GM23248 (cell line): ENCODE results near the gene TPCN1. TPM values are rescaled to one million over a fixed set of nuclear protein-coding genes. Genes with fewer than 3 reads are reported as not detected.

ENCODE experiments used
- DNase-seq: peaks from one replicate; pipeline ENCODE4 v3.0.0-alpha.2; 2015
- H2AFZ ChIP-seq: fragments of 200-600 bp; sonication (generic); 2 replicates; pipeline ENCODE4 v1.6.1; 2016; ENCODE audit warnings: antibody characterized with exemption
- H3F3A ChIP-seq: fragments of 200-600 bp; sonication (generic); 2 replicates; pipeline ENCODE4 v1.6.1; 2016; ENCODE audit warnings: mild to moderate bottlenecking, antibody characterized with exemption, mixed run types; ENCODE audit not compliant: insufficient read depth
- H3K27ac ChIP-seq: fragments of 200-600 bp; sonication (generic); 2 replicates; pipeline ENCODE4 v1.5.1; 2016; ENCODE audit warnings: mild to moderate bottlenecking
- H3K27me3 ChIP-seq: fragments of 200-600 bp; sonication (generic); replicated peaks from 2 replicates; pipeline ENCODE4 v1.6.1; 2016; ENCODE audit warnings: mild to moderate bottlenecking; ENCODE audit not compliant: insufficient read depth
- H3K36me3 ChIP-seq: fragments of 200-600 bp; sonication (generic); 2 replicates; pipeline ENCODE4 v1.6.1; 2016; ENCODE audit warnings: low read depth, mild to moderate bottlenecking
- H3K4me1 ChIP-seq: fragments of 200-600 bp; sonication (generic); 2 replicates; pipeline ENCODE4 v1.6.1; 2016; ENCODE audit warnings: mild to moderate bottlenecking; ENCODE audit not compliant: insufficient read depth
- H3K4me2 ChIP-seq: fragments of 200-600 bp; sonication (generic); one replicate; pipeline ENCODE4 v1.6.1; 2016; ENCODE audit warnings: mild to moderate bottlenecking; ENCODE audit not compliant: unreplicated experiment
- H3K4me3 ChIP-seq: fragments of 200-600 bp; sonication (generic); 2 replicates; pipeline ENCODE4 v1.5.1; 2016; ENCODE audit warnings: mild to moderate bottlenecking
- H3K79me2 ChIP-seq: fragments of 200-600 bp; sonication (generic); 2 replicates; pipeline ENCODE4 v1.6.1; 2016; ENCODE audit warnings: mild to moderate bottlenecking; ENCODE audit not compliant: insufficient read depth
- H3K9ac ChIP-seq: fragments of 200-600 bp; sonication (generic); 2 replicates; pipeline ENCODE4 v1.6.1; 2016; ENCODE audit warnings: mild to moderate bottlenecking
- H3K9me2 ChIP-seq: fragments of 200-600 bp; sonication (generic); 2 replicates; pipeline ENCODE4 v1.6.1; 2016; ENCODE audit warnings: mixed run types, mild to moderate bottlenecking, moderate library complexity; ENCODE audit not compliant: insufficient read depth
- H3K9me3 ChIP-seq: fragments of 200-600 bp; sonication (generic); one replicate; pipeline ENCODE4 v1.6.1; 2017; ENCODE audit warnings: low read depth
- H4K20me1 ChIP-seq: fragments of 200-600 bp; sonication (generic); 2 replicates; pipeline ENCODE4 v1.6.0; 2016; ENCODE audit not compliant: insufficient read depth
- EZH2 ChIP-seq: fragments of 200-600 bp; sonication (generic); IDR thresholded peaks from 2 replicates; pipeline ENCODE4 v1.6.1; 2018; ENCODE audit warnings: antibody characterized with exemption, mild to moderate bottlenecking; ENCODE audit not compliant: insufficient read depth, poor library complexity, severe bottlenecking
- EZH2phosphoT487 ChIP-seq: fragments of 200-600 bp; sonication (generic); IDR thresholded peaks from 2 replicates; pipeline ENCODE4 v1.6.1; 2018; ENCODE audit warnings: antibody characterized with exemption, moderate library complexity, mild to moderate bottlenecking, low read depth; ENCODE audit not compliant: insufficient read depth
- WGBS, 2 experiments: methylation state at CpG; one replicate each; pipeline ENCODE4 v1.1.6; 2015 to 2017; ENCODE audit warnings: low lambda C conversion rate in 2 of 2, low coverage in 1 of 2; ENCODE audit errors: missing lambda C conversion rate in 2 of 2; 5-methylcytosine and 5-hydroxymethylcytosine counted together
- in situ Hi-C: fragments of 300-500 bp; cut with MboI; formaldehyde crosslinking; loops from 2 replicates; pipeline ENCODE4 v1.15.0; 2020
- polyA plus RNA-seq: library from polyadenylated mRNA; unstranded; fragments of >200 nt; fragmentation: Nextera tagmentation; extraction: Ambion mirVana; gene quantifications from 2 replicates; pipeline ENCODE4 v1.2.1, GENCODE V29; 2016
- total RNA-seq: library from RNA; depleted of rRNA; stranded (reverse); fragments of >200 nt; shearing (Covaris generic); gene quantifications from 2 replicates; pipeline ENCODE4 v1.2.3, GENCODE V29; 2014

TPCN1 gene
- total and polyA plus RNA-seq, 2 experiments from 2014 or later, result 9.0 to 15.9 TPM

GRCh38 chr12:113246478-113247122 is 25.3 kb downstream of the TPCN1 start:
- Histone ChIP-seq H2AFZ (no peak overlapping the region), H3K27ac (peak overlapping the region; percentile 56)
- 84 to 89% methylated on average over 18 of the region's 18 CpGs for WGBS, 2 experiments

GRCh38 chr12:113247123-113248050 is 26.1 kb downstream of the TPCN1 start:
- H4K20me1 ChIP-seq, result no peaks in the 10 kb centered on the region
- H3F3A ChIP-seq, result peaks cover 1% of the 10 kb centered on the region
- peaks cover 12% of the 10 kb centered on the region for H3K4me1 ChIP-seq
- H3K36me3 ChIP-seq, result no peaks in the 10 kb centered on the region
- WGBS, 2 experiments, result 89 to 92% methylated on average over 21 of the region's 21 CpGs
- H3K27ac ChIP-seq, result no peak overlapping the region
- DNase-seq, result peak; percentile 25
- no peak overlapping the region for H3K4me2 ChIP-seq
- no peak for TF ChIP-seq EZH2
- no peak for TF ChIP-seq EZH2phosphoT487
- H2AFZ ChIP-seq, result no peak overlapping the region
- H3K9me3 ChIP-seq, result no peaks in the 10 kb centered on the region
- H3K9ac ChIP-seq, result no peak overlapping the region
- H3K9me2 ChIP-seq, result no peaks in the 10 kb centered on the region
- in situ Hi-C loops, result no loop called here
- no peak overlapping the region for H3K4me3 ChIP-seq
- H3K27me3 ChIP-seq, result no peaks in the 10 kb centered on the region
- H3K79me2 ChIP-seq, result no peaks in the 10 kb centered on the region

More at GRCh38 chr12:113246478-113247122, 25.3 kb downstream of the TPCN1 start:
- Histone ChIP-seq H3F3A (peaks cover 7% of the 10 kb centered on the region), H3K4me3 (no peak overlapping the region; the same call in 1 of the 2 replicates), H3K9me3 (no peaks in the 10 kb centered on the region), H3K36me3 (no peaks in the 10 kb centered on the region), H3K4me1 (peaks cover 18% of the 10 kb centered on the region), H3K4me2 (no peak overlapping the region), H3K27me3 (no peaks in the 10 kb centered on the region), H3K79me2 (no peaks in the 10 kb centered on the region), H4K20me1 (no peaks in the 10 kb centered on the region), H3K9me2 (no peaks in the 10 kb centered on the region), H3K9ac (peak overlapping the region; percentile 62)
- TF ChIP-seq EZH2 (no peak), EZH2phosphoT487 (no peak)
- no peak for DNase-seq
- in situ Hi-C loops, result no loop called here

GRCh38 chr12:113248051-113248825 is 27.0 kb downstream of the TPCN1 start:
- Histone ChIP-seq H3K9ac (no peak overlapping the region), H3K9me3 (no peaks in the 10 kb centered on the region), H3K4me3 (no peak overlapping the region), H3K4me2 (no peak overlapping the region), H2AFZ (no peak overlapping the region), H3K79me2 (no peaks in the 10 kb centered on the region), H3K27ac (no peak overlapping the region), H3K4me1 (peaks cover 12% of the 10 kb centered on the region), H3K36me3 (no peaks in the 10 kb centered on the region), H3K9me2 (no peaks in the 10 kb centered on the region), H3F3A (no peaks in the 10 kb centered on the region), H3K27me3 (no peaks in the 10 kb centered on the region), H4K20me1 (no peaks in the 10 kb centered on the region)
- no peak for DNase-seq
- in situ Hi-C loops, result no loop called here
- TF ChIP-seq EZH2, result no peak
- TF ChIP-seq EZH2phosphoT487, result no peak
- 88 to 89% methylated on average over 20 to 22 of the region's 22 CpGs for WGBS, 2 experiments

- TF ChIP-seq EZH2phosphoT487 (no peak), EZH2 (no peak)
- H3K4me2 ChIP-seq, result no peak overlapping the region
- in situ Hi-C loops, result no loop called here
- H3K27me3 ChIP-seq, result no peaks in the 10 kb centered on the region
- H3K4me3 ChIP-seq, result no peak overlapping the region
- WGBS, 2 experiments, result 90 to 96% methylated on average over 11 of the region's 11 CpGs
- no peak for DNase-seq
- no peaks in the 10 kb centered on the region for H3K79me2 ChIP-seq
- H3K36me3 ChIP-seq, result no peaks in the 10 kb centered on the region
- no peaks in the 10 kb centered on the region for H3F3A ChIP-seq
- no peaks in the 10 kb centered on the region for H3K9me3 ChIP-seq
- H3K9ac ChIP-seq, result no peak overlapping the region
- H4K20me1 ChIP-seq, result no peaks in the 10 kb centered on the region
- no peak overlapping the region for H3K27ac ChIP-seq
- no peaks in the 10 kb centered on the region for H3K9me2 ChIP-seq
- H3K4me1 ChIP-seq, result peaks cover 12% of the 10 kb centered on the region
- no peak overlapping the region for H2AFZ ChIP-seq
These were observed 27.7 kb downstream of the TPCN1 start for GRCh38 chr12:113248842-113249435.
